ENCODE results near the gene RIBC2.

- TF ChIP-seq EZH2 (IDR thresholded peaks at IDR 0.05; ENCODE audit: borderline replicate concordance, low read length) (no peak), CTCF (IDR thresholded peaks at IDR 0.05; ENCODE audit: low read length) (no peak)
Measured at GRCh38 chr22:45423524-45423923, 10.0 kb downstream of the RIBC2 start.

All from OCI-LY1 (cell line).